GM23338 (cell line): ENCODE data around the gene BRAP.
"Not testable (repeated sequence)": the region's sequence is repeated elsewhere in the genome, so short reads cannot be mapped to it uniquely, and the experiment has no call there.

Source experiments
- CREB1 ChIP-seq: fragments of 250-450 bp; sonication (Bioruptor Pico); IDR thresholded peaks from 2 replicates; pipeline ENCODE4 v1.5.0; 2020; ENCODE audit warnings: low read depth, mild to moderate bottlenecking, moderate library complexity
- EZH2 ChIP-seq: fragments of 200-600 bp; sonication (generic); IDR thresholded peaks from one replicate; pipeline ENCODE4 v1.8.0; 2017; ENCODE audit warnings: antibody characterized with exemption, mild to moderate bottlenecking, low read depth; ENCODE audit not compliant: unreplicated experiment
- EZH2phosphoT487 ChIP-seq: fragments of 200-600 bp; sonication (generic); IDR thresholded peaks from one replicate; pipeline ENCODE4 v1.8.1; 2018; ENCODE audit warnings: antibody characterized with exemption; ENCODE audit not compliant: unreplicated experiment
- JUNB ChIP-seq: IDR thresholded peaks from one replicate; pipeline ENCODE4 v1.6.1; 2016; ENCODE audit warnings: antibody characterized with exemption; ENCODE audit not compliant: unreplicated experiment
- NANOG ChIP-seq: IDR thresholded peaks from 2 replicates; pipeline ENCODE4 v1.6.1; 2016; ENCODE audit warnings: antibody characterized with exemption, borderline replicate concordance
- POLR2AphosphoS5 ChIP-seq: IDR thresholded peaks from 2 replicates; pipeline ENCODE4 v1.6.1; 2016; ENCODE audit warnings: antibody characterized with exemption, low read depth
- ZNF114 ChIP-seq: fragments of 250-450 bp; sonication (Bioruptor Pico); IDR thresholded peaks from 2 replicates; pipeline ENCODE4 v1.5.0; 2020; ENCODE audit warnings: mild to moderate bottlenecking, moderate library complexity
- ZNF331 ChIP-seq: fragments of 250-450 bp; sonication (Bioruptor Pico); IDR thresholded peaks from 2 replicates; pipeline ENCODE4 v1.5.0; 2020; ENCODE audit warnings: low read depth, mild to moderate bottlenecking, moderate library complexity
- TF ChIP-seq, protein P1 (sequence below), 2 experiments: fragments of 200-600 bp in 1 of 2; sonication (generic) in 1 of 2; conservative IDR thresholded peaks; 2 replicates each; pipeline versions ENCODE4 v1.5.1 to v1.6.1; 2016 to 2017; ENCODE audit warnings: antibody characterized with exemption in 2 of 2, low read depth in 2 of 2, mild to moderate bottlenecking in 2 of 2, moderate library complexity in 1 of 2
- TF ChIP-seq, protein P2 (sequence below): IDR thresholded peaks from one replicate; pipeline ENCODE4 v1.6.1; 2018; ENCODE audit warnings: antibody characterized with exemption; ENCODE audit not compliant: unreplicated experiment
- TF ChIP-seq, protein P3 (sequence below): IDR thresholded peaks from 2 replicates; pipeline ENCODE4 v1.6.1; 2016; ENCODE audit warnings: antibody characterized with exemption

- not testable (repeated sequence) for TF ChIP-seq POLR2AphosphoS5; EZH2phosphoT487; EZH2; JUNB; CREB1 (CRISPR knock-in tag); NANOG; ZNF331 (CRISPR knock-in tag); ZNF114 (CRISPR knock-in tag)
- TF ChIP-seq, protein P1, sequence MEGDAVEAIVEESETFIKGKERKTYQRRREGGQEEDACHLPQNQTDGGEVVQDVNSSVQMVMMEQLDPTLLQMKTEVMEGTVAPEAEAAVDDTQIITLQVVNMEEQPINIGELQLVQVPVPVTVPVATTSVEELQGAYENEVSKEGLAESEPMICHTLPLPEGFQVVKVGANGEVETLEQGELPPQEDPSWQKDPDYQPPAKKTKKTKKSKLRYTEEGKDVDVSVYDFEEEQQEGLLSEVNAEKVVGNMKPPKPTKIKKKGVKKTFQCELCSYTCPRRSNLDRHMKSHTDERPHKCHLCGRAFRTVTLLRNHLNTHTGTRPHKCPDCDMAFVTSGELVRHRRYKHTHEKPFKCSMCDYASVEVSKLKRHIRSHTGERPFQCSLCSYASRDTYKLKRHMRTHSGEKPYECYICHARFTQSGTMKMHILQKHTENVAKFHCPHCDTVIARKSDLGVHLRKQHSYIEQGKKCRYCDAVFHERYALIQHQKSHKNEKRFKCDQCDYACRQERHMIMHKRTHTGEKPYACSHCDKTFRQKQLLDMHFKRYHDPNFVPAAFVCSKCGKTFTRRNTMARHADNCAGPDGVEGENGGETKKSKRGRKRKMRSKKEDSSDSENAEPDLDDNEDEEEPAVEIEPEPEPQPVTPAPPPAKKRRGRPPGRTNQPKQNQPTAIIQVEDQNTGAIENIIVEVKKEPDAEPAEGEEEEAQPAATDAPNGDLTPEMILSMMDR (conservative IDR thresholded peaks at IDR 0.05; ENCODE audit: low read depth in 2 of 2): not testable (repeated sequence)
- TF ChIP-seq, protein P2, sequence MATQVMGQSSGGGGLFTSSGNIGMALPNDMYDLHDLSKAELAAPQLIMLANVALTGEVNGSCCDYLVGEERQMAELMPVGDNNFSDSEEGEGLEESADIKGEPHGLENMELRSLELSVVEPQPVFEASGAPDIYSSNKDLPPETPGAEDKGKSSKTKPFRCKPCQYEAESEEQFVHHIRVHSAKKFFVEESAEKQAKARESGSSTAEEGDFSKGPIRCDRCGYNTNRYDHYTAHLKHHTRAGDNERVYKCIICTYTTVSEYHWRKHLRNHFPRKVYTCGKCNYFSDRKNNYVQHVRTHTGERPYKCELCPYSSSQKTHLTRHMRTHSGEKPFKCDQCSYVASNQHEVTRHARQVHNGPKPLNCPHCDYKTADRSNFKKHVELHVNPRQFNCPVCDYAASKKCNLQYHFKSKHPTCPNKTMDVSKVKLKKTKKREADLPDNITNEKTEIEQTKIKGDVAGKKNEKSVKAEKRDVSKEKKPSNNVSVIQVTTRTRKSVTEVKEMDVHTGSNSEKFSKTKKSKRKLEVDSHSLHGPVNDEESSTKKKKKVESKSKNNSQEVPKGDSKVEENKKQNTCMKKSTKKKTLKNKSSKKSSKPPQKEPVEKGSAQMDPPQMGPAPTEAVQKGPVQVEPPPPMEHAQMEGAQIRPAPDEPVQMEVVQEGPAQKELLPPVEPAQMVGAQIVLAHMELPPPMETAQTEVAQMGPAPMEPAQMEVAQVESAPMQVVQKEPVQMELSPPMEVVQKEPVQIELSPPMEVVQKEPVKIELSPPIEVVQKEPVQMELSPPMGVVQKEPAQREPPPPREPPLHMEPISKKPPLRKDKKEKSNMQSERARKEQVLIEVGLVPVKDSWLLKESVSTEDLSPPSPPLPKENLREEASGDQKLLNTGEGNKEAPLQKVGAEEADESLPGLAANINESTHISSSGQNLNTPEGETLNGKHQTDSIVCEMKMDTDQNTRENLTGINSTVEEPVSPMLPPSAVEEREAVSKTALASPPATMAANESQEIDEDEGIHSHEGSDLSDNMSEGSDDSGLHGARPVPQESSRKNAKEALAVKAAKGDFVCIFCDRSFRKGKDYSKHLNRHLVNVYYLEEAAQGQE: not testable (repeated sequence)
- TF ChIP-seq, protein P3, sequence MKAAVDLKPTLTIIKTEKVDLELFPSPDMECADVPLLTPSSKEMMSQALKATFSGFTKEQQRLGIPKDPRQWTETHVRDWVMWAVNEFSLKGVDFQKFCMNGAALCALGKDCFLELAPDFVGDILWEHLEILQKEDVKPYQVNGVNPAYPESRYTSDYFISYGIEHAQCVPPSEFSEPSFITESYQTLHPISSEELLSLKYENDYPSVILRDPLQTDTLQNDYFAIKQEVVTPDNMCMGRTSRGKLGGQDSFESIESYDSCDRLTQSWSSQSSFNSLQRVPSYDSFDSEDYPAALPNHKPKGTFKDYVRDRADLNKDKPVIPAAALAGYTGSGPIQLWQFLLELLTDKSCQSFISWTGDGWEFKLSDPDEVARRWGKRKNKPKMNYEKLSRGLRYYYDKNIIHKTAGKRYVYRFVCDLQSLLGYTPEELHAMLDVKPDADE: not testable (repeated sequence)
Measured at GRCh38 chr12:111602857-111603256, 82.9 kb downstream of the BRAP start.
